Measurements from ENCODE around the gene GALNT1.

Gene GALNT1

GRCh38 chr18:35743916-35744315 is 162.4 kb downstream of the GALNT1 start:
- TF ChIP-seq, protein P1, sequence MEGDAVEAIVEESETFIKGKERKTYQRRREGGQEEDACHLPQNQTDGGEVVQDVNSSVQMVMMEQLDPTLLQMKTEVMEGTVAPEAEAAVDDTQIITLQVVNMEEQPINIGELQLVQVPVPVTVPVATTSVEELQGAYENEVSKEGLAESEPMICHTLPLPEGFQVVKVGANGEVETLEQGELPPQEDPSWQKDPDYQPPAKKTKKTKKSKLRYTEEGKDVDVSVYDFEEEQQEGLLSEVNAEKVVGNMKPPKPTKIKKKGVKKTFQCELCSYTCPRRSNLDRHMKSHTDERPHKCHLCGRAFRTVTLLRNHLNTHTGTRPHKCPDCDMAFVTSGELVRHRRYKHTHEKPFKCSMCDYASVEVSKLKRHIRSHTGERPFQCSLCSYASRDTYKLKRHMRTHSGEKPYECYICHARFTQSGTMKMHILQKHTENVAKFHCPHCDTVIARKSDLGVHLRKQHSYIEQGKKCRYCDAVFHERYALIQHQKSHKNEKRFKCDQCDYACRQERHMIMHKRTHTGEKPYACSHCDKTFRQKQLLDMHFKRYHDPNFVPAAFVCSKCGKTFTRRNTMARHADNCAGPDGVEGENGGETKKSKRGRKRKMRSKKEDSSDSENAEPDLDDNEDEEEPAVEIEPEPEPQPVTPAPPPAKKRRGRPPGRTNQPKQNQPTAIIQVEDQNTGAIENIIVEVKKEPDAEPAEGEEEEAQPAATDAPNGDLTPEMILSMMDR (IDR thresholded peaks at IDR 0.05; ENCODE audit: low read length, missing control alignments): no peak
- no peak overlapping the region for H3K4me3 ChIP-seq (replicated peaks; ENCODE audit: low read depth, low read length)
- no peak for DNase-seq (ENCODE audit: low read depth)

DNA sequence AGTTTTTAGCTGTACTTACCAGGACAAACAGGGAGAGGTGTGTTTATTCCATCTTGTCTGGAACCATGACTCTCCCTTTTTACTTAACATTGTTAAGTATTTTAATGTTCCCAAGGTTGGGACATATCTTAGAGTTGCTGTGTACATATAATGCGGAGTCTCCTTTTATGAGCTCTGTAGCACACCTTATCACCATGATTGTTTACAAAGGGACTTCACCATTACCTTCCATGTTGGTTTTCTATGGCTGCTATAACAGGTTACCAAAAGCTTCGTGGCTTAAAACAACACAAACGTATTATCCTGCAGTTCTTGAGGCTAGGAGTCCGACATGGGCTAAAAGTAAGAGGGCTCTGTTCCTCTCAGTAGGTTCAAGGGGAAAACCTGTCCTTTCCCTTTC is 164.3 kb downstream of the GALNT1 start:
- no peak for DNase-seq (ENCODE audit: low read depth)
- no peak overlapping the region for H3K4me3 ChIP-seq (replicated peaks; ENCODE audit: low read depth, low read length)
- TF ChIP-seq, protein P1 (IDR thresholded peaks at IDR 0.05; ENCODE audit: low read length, missing control alignments): no peak

GRCh38 chr18:35746826-35747339 is 165.3 kb downstream of the GALNT1 start:
- TF ChIP-seq, protein P1 (IDR thresholded peaks at IDR 0.05; ENCODE audit: low read length, missing control alignments): no peak
- no peak for DNase-seq (ENCODE audit: low read depth)
- H3K4me3 ChIP-seq (replicated peaks; ENCODE audit: low read depth, low read length): no peak overlapping the region

DNA sequence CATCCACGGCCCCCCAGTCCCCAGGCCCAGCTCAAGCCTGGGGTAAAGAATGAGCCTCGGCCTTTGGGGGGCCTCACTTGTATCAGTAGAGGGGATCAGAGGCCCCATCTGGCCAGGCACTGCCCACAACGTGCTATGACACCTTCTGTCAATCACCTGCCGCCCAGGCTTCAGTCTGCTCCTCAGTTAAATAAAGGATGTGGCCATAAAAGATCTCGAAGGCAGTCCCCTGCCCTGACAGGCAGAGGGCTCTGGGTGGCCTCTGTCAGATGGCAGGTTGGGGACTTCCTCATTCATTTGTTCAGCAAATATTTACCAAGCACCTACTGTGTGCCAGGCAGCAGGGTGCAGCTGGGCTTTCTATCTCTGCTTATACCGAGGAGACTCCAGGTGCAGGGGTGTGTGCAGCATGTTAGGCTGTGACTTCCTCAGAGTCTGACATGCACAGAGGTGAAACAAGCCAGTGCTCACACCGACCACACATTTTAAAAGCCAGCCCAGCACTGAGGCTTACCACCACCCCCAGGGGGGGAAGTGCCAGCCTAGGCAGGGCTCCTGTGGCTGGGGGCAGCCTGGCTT is 166.4 kb downstream of the GALNT1 start:
- no peak for DNase-seq (ENCODE audit: low read depth)
- TF ChIP-seq, protein P1 (IDR thresholded peaks at IDR 0.05; ENCODE audit: low read length, missing control alignments): no peak
- no peak overlapping the region for H3K4me3 ChIP-seq (replicated peaks; ENCODE audit: low read depth, low read length)

- TF ChIP-seq, protein P1 (IDR thresholded peaks at IDR 0.05; ENCODE audit: low read length, missing control alignments): no peak
- H3K4me3 ChIP-seq (replicated peaks; ENCODE audit: low read depth, low read length): no peak overlapping the region
- no peak for DNase-seq (ENCODE audit: low read depth)
Observed at GRCh38 chr18:35749701-35750100, 168.2 kb downstream of the GALNT1 start.

DNA sequence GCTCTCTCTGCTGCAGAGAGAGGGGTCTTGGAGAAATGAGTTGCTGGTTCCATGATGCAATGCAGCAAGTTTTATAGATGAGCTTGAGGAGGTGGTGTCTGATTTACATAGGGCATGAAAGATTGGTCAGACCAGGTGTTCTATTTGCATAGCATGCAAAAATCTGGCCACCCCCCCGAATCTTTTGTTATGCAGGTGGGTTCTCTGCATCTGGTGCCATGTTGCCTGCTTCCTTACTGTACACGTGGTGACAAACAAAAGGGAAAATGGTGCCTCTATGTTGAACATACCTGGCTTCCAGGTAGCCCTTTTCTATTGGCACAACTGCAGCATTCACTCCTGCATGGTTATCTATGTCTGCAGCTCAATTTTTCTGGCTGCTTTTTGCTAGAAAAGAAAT is 169.4 kb downstream of the GALNT1 start:
- TF ChIP-seq, protein P1 (IDR thresholded peaks at IDR 0.05; ENCODE audit: low read length, missing control alignments): no peak
- no peak overlapping the region for H3K4me3 ChIP-seq (replicated peaks; ENCODE audit: low read depth, low read length)
- DNase-seq (ENCODE audit: low read depth): no peak

DNA sequence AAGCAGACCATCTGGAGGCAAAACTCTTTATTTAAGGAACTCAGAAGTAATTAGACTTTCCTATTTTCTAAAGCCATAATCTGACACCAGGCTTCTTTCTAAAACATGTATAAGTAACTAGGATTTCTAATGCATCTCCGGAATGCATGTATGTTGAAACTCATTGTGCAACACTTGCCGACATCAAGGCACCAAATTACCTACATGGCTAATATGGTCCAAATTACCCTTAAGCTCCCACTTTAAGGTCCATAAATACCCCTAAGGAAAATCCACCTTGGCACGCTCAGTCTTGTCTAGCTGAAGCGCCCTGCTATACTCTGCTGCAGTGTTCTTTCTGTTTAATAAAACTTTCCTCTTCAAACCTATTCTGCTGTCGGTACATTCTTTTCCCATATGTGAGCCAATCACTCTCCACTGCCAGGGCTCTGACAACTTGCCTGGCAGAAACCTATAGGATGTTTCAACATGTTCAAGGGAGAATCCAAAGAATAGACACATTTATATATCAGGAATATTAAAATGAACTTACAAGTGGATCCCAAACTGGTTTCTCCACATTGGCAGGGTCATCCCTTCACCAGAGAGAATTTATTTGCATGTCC is 171.9 kb downstream of the GALNT1 start:
- no peak for DNase-seq (ENCODE audit: low read depth)
- H3K4me3 ChIP-seq (replicated peaks; ENCODE audit: low read depth, low read length): no peak overlapping the region
- TF ChIP-seq, protein P1 (IDR thresholded peaks at IDR 0.05; ENCODE audit: low read length, missing control alignments): no peak
